PC-3 (cell line): Measurements from ENCODE around the gene TMEM108.

Experiments
- EZH2phosphoT487 ChIP-seq: fragments of 300-600 bp; sonication (generic); IDR thresholded peaks from 2 replicates; pipeline ENCODE4 v1.6.1; 2018; ENCODE audit warnings: mild to moderate bottlenecking, antibody characterized with exemption, low read length, borderline replicate concordance
- TF ChIP-seq, protein P1 (sequence below): fragments of 300-600 bp; sonication (generic); conservative IDR thresholded peaks from 2 replicates; pipeline ENCODE4 v1.5.1; 2017; ENCODE audit warnings: antibody characterized with exemption, low read depth, mild to moderate bottlenecking, low read length

DNA sequence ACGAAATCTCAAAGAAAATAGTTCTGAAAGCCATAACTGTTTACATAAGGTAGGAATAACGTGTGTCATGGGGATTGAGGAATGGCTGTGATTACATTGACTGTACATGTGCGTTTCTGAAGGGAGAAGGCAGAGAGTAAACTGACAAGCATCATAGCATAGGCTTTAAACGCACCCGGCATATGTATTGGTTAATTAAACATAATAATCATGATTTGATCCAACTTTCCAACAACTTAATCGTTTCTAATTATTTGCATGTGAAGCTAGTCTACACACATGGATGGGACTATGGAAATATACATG is 3.3 kb downstream of the TMEM108 start:
- TF ChIP-seq, protein P1, sequence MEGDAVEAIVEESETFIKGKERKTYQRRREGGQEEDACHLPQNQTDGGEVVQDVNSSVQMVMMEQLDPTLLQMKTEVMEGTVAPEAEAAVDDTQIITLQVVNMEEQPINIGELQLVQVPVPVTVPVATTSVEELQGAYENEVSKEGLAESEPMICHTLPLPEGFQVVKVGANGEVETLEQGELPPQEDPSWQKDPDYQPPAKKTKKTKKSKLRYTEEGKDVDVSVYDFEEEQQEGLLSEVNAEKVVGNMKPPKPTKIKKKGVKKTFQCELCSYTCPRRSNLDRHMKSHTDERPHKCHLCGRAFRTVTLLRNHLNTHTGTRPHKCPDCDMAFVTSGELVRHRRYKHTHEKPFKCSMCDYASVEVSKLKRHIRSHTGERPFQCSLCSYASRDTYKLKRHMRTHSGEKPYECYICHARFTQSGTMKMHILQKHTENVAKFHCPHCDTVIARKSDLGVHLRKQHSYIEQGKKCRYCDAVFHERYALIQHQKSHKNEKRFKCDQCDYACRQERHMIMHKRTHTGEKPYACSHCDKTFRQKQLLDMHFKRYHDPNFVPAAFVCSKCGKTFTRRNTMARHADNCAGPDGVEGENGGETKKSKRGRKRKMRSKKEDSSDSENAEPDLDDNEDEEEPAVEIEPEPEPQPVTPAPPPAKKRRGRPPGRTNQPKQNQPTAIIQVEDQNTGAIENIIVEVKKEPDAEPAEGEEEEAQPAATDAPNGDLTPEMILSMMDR: no peak
- no peak for TF ChIP-seq EZH2phosphoT487
